Left lobe of liver (tissue), 2 donors: ENCODE results near the gene EYS. TPM values are rescaled to one million over a fixed set of nuclear protein-coding genes. Genes with fewer than 3 reads are reported as not detected.
A peak's percentile ranks its signal among the peaks of the same experiment; 100 is the strongest.
"Not testable (repeated sequence)": the region's sequence is repeated elsewhere in the genome, so short reads cannot be mapped to it uniquely, and the experiment has no call there.

Experiments used
- ATAC-seq: fragments of 200-7000 bp; cut with Tn5 transposase; one replicate; pipeline ENCODE4 v1.9.1; 2020; ENCODE audit warnings: mild to moderate bottlenecking, moderate library complexity
- DNase-seq: peaks from one replicate; pipeline ENCODE4 v3.0.0-alpha.2; 2020; ENCODE audit warnings: low spot score
- total RNA-seq: library from RNA; stranded (reverse); gene quantifications from one replicate; pipeline ENCODE4 v1.2.1, GENCODE V29; 2021
- donor health status: DM: no; HTN: no; CAD: no; lungs with moderate emphysema.
- donor health status: DM: no; HTN: yes; CAD: no.

The EYS gene
- total RNA-seq, 1 donor from 2014 or later, result 1.3 TPM

GRCh38 chr6:63941747-63942470 is 1765.1 kb downstream of the EYS start:
- peak; percentile 79 for ATAC-seq
- no peak for DNase-seq

GRCh38 chr6:63940056-63940455 is 1767.0 kb downstream of the EYS start:
- DNase-seq (no peak), ATAC-seq (no peak)

GRCh38 chr6:63936399-63936798 is 1770.6 kb downstream of the EYS start:
- ATAC-seq (peak; percentile 97), DNase-seq (no peak)

- ATAC-seq (no peak), DNase-seq (no peak)
These were observed 1771.3 kb downstream of the EYS start for GRCh38 chr6:63935732-63936131.

GRCh38 chr6:63933948-63934347 is 1773.1 kb downstream of the EYS start:
- not testable (repeated sequence) for ATAC-seq, DNase-seq

- no peak for DNase-seq
- peak; percentile 52 for ATAC-seq
These were observed 1776.2 kb downstream of the EYS start for GRCh38 chr6:63930848-63931247.

- ATAC-seq (no peak), DNase-seq (no peak)
These were observed 1777.9 kb downstream of the EYS start for GRCh38 chr6:63929111-63929510.

- no peak for ATAC-seq
- DNase-seq, result no peak
These were observed 1778.4 kb downstream of the EYS start for GRCh38 chr6:63928613-63929012.

- ATAC-seq (no peak), DNase-seq (no peak)
These were observed 1779.8 kb downstream of the EYS start for GRCh38 chr6:63926950-63927927.

- ATAC-seq (no peak), DNase-seq (no peak)
These were observed 1780.7 kb downstream of the EYS start for GRCh38 chr6:63926258-63926780.

- DNase-seq (no peak), ATAC-seq (peak; percentile 82)
These were observed 1783.8 kb downstream of the EYS start for GRCh38 chr6:63923139-63923739.

GRCh38 chr6:63919556-63920110 is 1787.4 kb downstream of the EYS start:
- ATAC-seq (peak; percentile 70), DNase-seq (no peak)

GRCh38 chr6:63912887-63913286 is 1794.1 kb downstream of the EYS start:
- no peak for DNase-seq
- ATAC-seq, result no peak

GRCh38 chr6:63910863-63911551 is 1796.0 kb downstream of the EYS start:
- DNase-seq (no peak), ATAC-seq (no peak)

- ATAC-seq (no peak), DNase-seq (no peak)
These were observed 1802.3 kb downstream of the EYS start for GRCh38 chr6:63904650-63905248.

GRCh38 chr6:63899550-63899949 is 1807.5 kb downstream of the EYS start:
- DNase-seq (no peak), ATAC-seq (no peak)

- ATAC-seq (no peak), DNase-seq (no peak)
These were observed 1809.1 kb downstream of the EYS start for GRCh38 chr6:63897952-63898351.

- no peak for DNase-seq
- ATAC-seq, result no peak
These were observed 1809.6 kb downstream of the EYS start for GRCh38 chr6:63897459-63897858.

- no peak for ATAC-seq
- no peak for DNase-seq
These were observed 1818.6 kb downstream of the EYS start for GRCh38 chr6:63888416-63888815.

GRCh38 chr6:63887804-63888203 is 1819.2 kb downstream of the EYS start:
- not testable (repeated sequence) for DNase-seq, ATAC-seq
